GM23248 (cell line): ENCODE data around the gene SLC25A11. TPM values are rescaled to one million over a fixed set of nuclear protein-coding genes. Genes with fewer than 3 reads are reported as not detected.

ENCODE experiments used
- DNase-seq: peaks from one replicate; pipeline ENCODE4 v3.0.0-alpha.2; 2015
- H2AFZ ChIP-seq: fragments of 200-600 bp; sonication (generic); 2 replicates; pipeline ENCODE4 v1.6.1; 2016; ENCODE audit warnings: antibody characterized with exemption
- H3F3A ChIP-seq: fragments of 200-600 bp; sonication (generic); 2 replicates; pipeline ENCODE4 v1.6.1; 2016; ENCODE audit warnings: mild to moderate bottlenecking, antibody characterized with exemption, mixed run types; ENCODE audit not compliant: insufficient read depth
- H3K27ac ChIP-seq: fragments of 200-600 bp; sonication (generic); 2 replicates; pipeline ENCODE4 v1.5.1; 2016; ENCODE audit warnings: mild to moderate bottlenecking
- H3K27me3 ChIP-seq: fragments of 200-600 bp; sonication (generic); replicated peaks from 2 replicates; pipeline ENCODE4 v1.6.1; 2016; ENCODE audit warnings: mild to moderate bottlenecking; ENCODE audit not compliant: insufficient read depth
- H3K36me3 ChIP-seq: fragments of 200-600 bp; sonication (generic); 2 replicates; pipeline ENCODE4 v1.6.1; 2016; ENCODE audit warnings: low read depth, mild to moderate bottlenecking
- H3K4me1 ChIP-seq: fragments of 200-600 bp; sonication (generic); 2 replicates; pipeline ENCODE4 v1.6.1; 2016; ENCODE audit warnings: mild to moderate bottlenecking; ENCODE audit not compliant: insufficient read depth
- H3K4me2 ChIP-seq: fragments of 200-600 bp; sonication (generic); one replicate; pipeline ENCODE4 v1.6.1; 2016; ENCODE audit warnings: mild to moderate bottlenecking; ENCODE audit not compliant: unreplicated experiment
- H3K4me3 ChIP-seq: fragments of 200-600 bp; sonication (generic); 2 replicates; pipeline ENCODE4 v1.5.1; 2016; ENCODE audit warnings: mild to moderate bottlenecking
- H3K79me2 ChIP-seq: fragments of 200-600 bp; sonication (generic); 2 replicates; pipeline ENCODE4 v1.6.1; 2016; ENCODE audit warnings: mild to moderate bottlenecking; ENCODE audit not compliant: insufficient read depth
- H3K9ac ChIP-seq: fragments of 200-600 bp; sonication (generic); 2 replicates; pipeline ENCODE4 v1.6.1; 2016; ENCODE audit warnings: mild to moderate bottlenecking
- H3K9me2 ChIP-seq: fragments of 200-600 bp; sonication (generic); 2 replicates; pipeline ENCODE4 v1.6.1; 2016; ENCODE audit warnings: mixed run types, mild to moderate bottlenecking, moderate library complexity; ENCODE audit not compliant: insufficient read depth
- H3K9me3 ChIP-seq: fragments of 200-600 bp; sonication (generic); one replicate; pipeline ENCODE4 v1.6.1; 2017; ENCODE audit warnings: low read depth
- H4K20me1 ChIP-seq: fragments of 200-600 bp; sonication (generic); 2 replicates; pipeline ENCODE4 v1.6.0; 2016; ENCODE audit not compliant: insufficient read depth
- EZH2 ChIP-seq: fragments of 200-600 bp; sonication (generic); IDR thresholded peaks from 2 replicates; pipeline ENCODE4 v1.6.1; 2018; ENCODE audit warnings: antibody characterized with exemption, mild to moderate bottlenecking; ENCODE audit not compliant: insufficient read depth, poor library complexity, severe bottlenecking
- EZH2phosphoT487 ChIP-seq: fragments of 200-600 bp; sonication (generic); IDR thresholded peaks from 2 replicates; pipeline ENCODE4 v1.6.1; 2018; ENCODE audit warnings: antibody characterized with exemption, moderate library complexity, mild to moderate bottlenecking, low read depth; ENCODE audit not compliant: insufficient read depth
- WGBS, 2 experiments: methylation state at CpG; one replicate each; pipeline ENCODE4 v1.1.6; 2015 to 2017; ENCODE audit warnings: low lambda C conversion rate in 2 of 2, low coverage in 1 of 2; ENCODE audit errors: missing lambda C conversion rate in 2 of 2; 5-methylcytosine and 5-hydroxymethylcytosine counted together
- in situ Hi-C: fragments of 300-500 bp; cut with MboI; formaldehyde crosslinking; loops from 2 replicates; pipeline ENCODE4 v1.15.0; 2020
- polyA plus RNA-seq: library from polyadenylated mRNA; unstranded; fragments of >200 nt; fragmentation: Nextera tagmentation; extraction: Ambion mirVana; gene quantifications from 2 replicates; pipeline ENCODE4 v1.2.1, GENCODE V29; 2016
- total RNA-seq: library from RNA; depleted of rRNA; stranded (reverse); fragments of >200 nt; shearing (Covaris generic); gene quantifications from 2 replicates; pipeline ENCODE4 v1.2.3, GENCODE V29; 2014

The SLC25A11 gene
- total and polyA plus RNA-seq, 2 experiments from 2014 or later, result 68.5 to 71.4 TPM

GRCh38 chr17:4950075-4950745, 10.4 kb upstream of the SLC25A11 start:
- Histone ChIP-seq H3K9ac (peak overlapping the region; percentile 83), H3K27ac (peak overlapping the region; percentile 91), H3K4me1 (peaks cover 19% of the 10 kb centered on the region), H4K20me1 (no peaks in the 10 kb centered on the region; the same call in 1 of the 2 replicates), H3K79me2 (peaks cover 31% of the 10 kb centered on the region), H3K4me3 (peak overlapping the region; percentile 93), H3K27me3 (no peaks in the 10 kb centered on the region), H2AFZ (peak overlapping the region; percentile 73), H3K9me3 (no peaks in the 10 kb centered on the region), H3F3A (peaks cover 32% of the 10 kb centered on the region), H3K36me3 (peaks cover 11% of the 10 kb centered on the region), H3K4me2 (peak overlapping the region; percentile 50), H3K9me2 (no peaks in the 10 kb centered on the region)
- DNase-seq, result peak; percentile 73
- TF ChIP-seq EZH2, result no peak
- no peak for TF ChIP-seq EZH2phosphoT487
- in situ Hi-C loops, result no loop called here
- 26 to 34% methylated on average over 32 to 51 of the region's 52 CpGs for WGBS, 2 experiments

DNA sequence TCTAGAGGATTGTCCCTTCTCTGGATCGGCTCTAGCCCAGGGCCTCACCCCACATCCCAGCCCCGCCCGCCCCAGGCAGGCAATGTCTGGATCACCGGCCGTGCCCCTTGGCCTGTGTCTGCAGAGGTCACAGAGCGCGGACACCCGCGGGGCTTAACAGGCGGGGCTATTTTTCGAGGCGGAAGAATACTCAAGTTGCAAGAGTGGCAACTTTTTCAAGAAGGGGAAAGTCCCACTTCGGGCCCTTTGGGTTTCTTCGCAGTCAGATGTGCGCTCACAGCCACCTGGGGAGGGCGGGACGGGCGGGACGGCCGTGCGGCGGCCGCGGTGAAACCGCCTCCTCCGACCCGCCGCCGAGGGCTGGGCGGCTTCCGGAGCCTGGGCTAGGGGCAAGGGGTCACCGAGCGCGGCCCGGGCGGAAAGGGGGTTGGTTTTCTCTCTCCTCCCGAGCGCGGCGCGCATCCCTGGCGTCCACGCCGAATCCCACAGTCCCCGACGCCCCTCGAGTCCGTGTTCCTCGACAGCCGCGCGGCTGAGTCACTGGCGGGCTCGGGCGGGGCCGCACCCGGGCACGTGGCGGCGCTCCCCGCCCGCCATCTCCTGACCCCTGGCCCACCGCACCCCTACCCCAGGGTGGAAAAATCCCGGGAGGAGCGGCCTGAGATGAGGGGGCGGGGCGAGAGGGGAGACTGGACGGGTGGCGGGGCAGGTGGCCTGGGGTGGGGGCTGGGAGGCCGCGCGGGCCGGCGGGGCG, 9.7 kb upstream of the SLC25A11 start:
- peak; percentile 80 for DNase-seq

DNA sequence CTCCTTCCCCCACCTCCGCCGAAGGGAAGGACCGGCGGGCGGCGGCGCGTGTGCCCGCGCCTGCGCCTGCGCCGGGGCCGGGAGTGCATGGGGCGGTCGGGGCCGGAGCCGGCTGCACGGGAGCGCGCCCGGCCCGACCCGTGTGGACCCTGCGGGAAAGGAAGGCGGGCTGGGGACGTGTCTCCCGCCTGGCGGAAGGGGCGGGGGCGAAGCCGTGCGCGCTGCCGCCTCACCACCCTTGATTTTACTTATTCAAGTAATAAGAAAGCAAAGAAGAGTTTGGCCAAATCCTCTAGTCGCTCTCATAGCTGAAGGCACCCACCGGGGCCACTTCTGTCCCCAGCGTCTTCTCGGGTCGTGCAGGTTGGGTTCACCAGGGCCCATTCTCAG, 9.1 kb upstream of the SLC25A11 start:
- DNase-seq, result peak; percentile 95
- Histone ChIP-seq H4K20me1 (peaks cover 6% of the 10 kb centered on the region; the same call in 1 of the 2 replicates), H3K4me2 (peak overlapping the region; percentile 97), H3F3A (peaks cover 39% of the 10 kb centered on the region), H3K9me3 (no peaks in the 10 kb centered on the region), H3K27me3 (no peaks in the 10 kb centered on the region), H3K79me2 (peaks cover 44% of the 10 kb centered on the region), H2AFZ (peak overlapping the region; percentile 69), H3K27ac (peak overlapping the region; percentile 91), H3K4me1 (peaks cover 25% of the 10 kb centered on the region), H3K9ac (peak overlapping the region; percentile 83), H3K9me2 (no peaks in the 10 kb centered on the region), H3K36me3 (peaks cover 11% of the 10 kb centered on the region), H3K4me3 (peak overlapping the region; percentile 93)
- TF ChIP-seq EZH2 (no peak), EZH2phosphoT487 (no peak)
- in situ Hi-C loops, result no loop called here
- 1 to 3% methylated on average over 24 to 27 of the region's 40 CpGs for WGBS, 2 experiments

More for the DNA sequence above, 9.7 kb upstream of the SLC25A11 start:
- in situ Hi-C loops, result no loop called here
- peaks cover 38% of the 10 kb centered on the region for H3K79me2 ChIP-seq
- H3K27me3 ChIP-seq, result no peaks in the 10 kb centered on the region
- H3K9ac ChIP-seq, result peak overlapping the region; percentile 83
- peaks cover 11% of the 10 kb centered on the region for H3K36me3 ChIP-seq
- H3K4me2 ChIP-seq, result peak overlapping the region; percentile 97
- peak overlapping the region; percentile 65 for H2AFZ ChIP-seq
- TF ChIP-seq EZH2 (no peak), EZH2phosphoT487 (no peak)
- no peaks in the 10 kb centered on the region for H3K9me2 ChIP-seq
- peaks cover 38% of the 10 kb centered on the region for H3F3A ChIP-seq
- no peaks in the 10 kb centered on the region for H3K9me3 ChIP-seq
- peaks cover 5% of the 10 kb centered on the region; the same call in 1 of the 2 replicates for H4K20me1 ChIP-seq
- H3K27ac ChIP-seq, result peak overlapping the region; percentile 91
- H3K4me1 ChIP-seq, result peaks cover 25% of the 10 kb centered on the region
- 1% methylated on average over 37 to 49 of the region's 75 CpGs for WGBS, 2 experiments
- peak overlapping the region; percentile 93 for H3K4me3 ChIP-seq

GRCh38 chr17:4948166-4948930, 8.5 kb upstream of the SLC25A11 start, which contains the start of gene PFN1:
Gene PFN1 (minus strand): TSS chr17:4948530. CDS start chr17:4948394, 136 bp downstream.
- peak within 1 kb of the TSS; percentile 69 for H2AFZ ChIP-seq

More at GRCh38 chr17:4948166-4948930, 8.5 kb upstream of the SLC25A11 start, which contains the start of gene PFN1:
- peaks cover 50% of the 10 kb centered on the region for H3K79me2 ChIP-seq
- H3K27me3 ChIP-seq, result no peaks in the 10 kb centered on the region
- TF ChIP-seq EZH2 (no peak), EZH2phosphoT487 (no peak)
- H3K4me2 ChIP-seq, result peak within 1 kb of the TSS; percentile 97
- peak within 1 kb of the TSS; percentile 83 for H3K9ac ChIP-seq
- in situ Hi-C loops, result no loop called here
- H3K9me3 ChIP-seq, result no peaks in the 10 kb centered on the region
- H3K36me3 ChIP-seq, result peaks cover 11% of the 10 kb centered on the region
- H3K9me2 ChIP-seq, result no peaks in the 10 kb centered on the region
- peaks cover 6% of the 10 kb centered on the region; the same call in 1 of the 2 replicates for H4K20me1 ChIP-seq
- H3F3A ChIP-seq, result peaks cover 43% of the 10 kb centered on the region
- H3K27ac ChIP-seq, result peak within 1 kb of the TSS; percentile 91
- peak within 1 kb of the TSS; percentile 93 for H3K4me3 ChIP-seq
- DNase-seq, result peak; percentile 96
- peaks cover 20% of the 10 kb centered on the region for H3K4me1 ChIP-seq
- WGBS, 2 experiments, result 1% methylated on average over 49 to 57 of the region's 59 CpGs
